UCSD-AML1 (cell line): Measurements from ENCODE around the gene TAF1L.

Source experiments
- DNase-seq: peaks from one replicate; lab custom pipeline; 2025; ENCODE audit not compliant: unreplicated experiment; lab: John Stamatoyannopoulos, UW

The TAF1L gene

GRCh38 chr9:32596096-32596865 is 39.2 kb downstream of the TAF1L start:
- no peak for DNase-seq

- DNase-seq, result no peak
Measured at GRCh38 chr9:32590898-32591297, 44.6 kb downstream of the TAF1L start.

- no peak for DNase-seq
Measured at GRCh38 chr9:32590476-32590875, 45.0 kb downstream of the TAF1L start.

- DNase-seq, result no peak
Measured at GRCh38 chr9:32589083-32589723, 46.3 kb downstream of the TAF1L start.

- no peak for DNase-seq
Measured at GRCh38 chr9:32587901-32588300, 47.6 kb downstream of the TAF1L start.

- DNase-seq, result no peak
Measured at GRCh38 chr9:32584784-32585183, 50.7 kb downstream of the TAF1L start.

GRCh38 chr9:32581512-32582143 is 53.8 kb downstream of the TAF1L start:
- no peak for DNase-seq

GRCh38 chr9:32580631-32581300 is 54.7 kb downstream of the TAF1L start:
- DNase-seq, result no peak

GRCh38 chr9:32579706-32580331 is 55.6 kb downstream of the TAF1L start:
- peak; percentile 57 for DNase-seq
